ENCODE data around the gene DAW1.

The DAW1 gene

DNA sequence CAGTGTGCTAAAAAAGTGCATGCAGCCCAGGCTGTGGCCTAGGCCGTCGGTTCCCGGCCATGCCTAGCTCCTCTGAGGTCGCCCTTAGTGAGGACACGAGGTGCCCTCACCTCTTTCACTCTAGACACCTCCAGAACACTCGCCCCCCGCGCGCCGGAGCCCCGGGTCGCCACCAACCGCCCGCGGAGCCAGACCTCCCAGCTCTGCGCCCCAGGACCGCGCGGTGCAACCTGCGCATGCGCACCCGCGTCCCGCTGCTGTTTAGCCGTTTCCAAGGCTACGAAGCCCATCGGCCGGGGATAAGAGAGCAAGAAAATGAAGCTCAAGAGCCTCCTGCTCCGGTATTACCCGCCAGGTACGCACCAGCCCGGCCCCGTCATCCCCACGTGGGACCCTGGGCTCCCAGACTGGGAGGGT, at the start of gene DAW1:
DAW1 (plus strand) TSS at position 257 of the 417 bp plus-strand sequence; CDS start at position 316, 59 bp downstream.
- Histone ChIP-seq H3K9me2 (replicated peaks; ENCODE audit: control insufficient read depth, low read length) (no peaks in the 10 kb centered on the region), H3K4me2 (ENCODE audit: low read length) (no peak within 1 kb of the TSS), H3K27ac (ENCODE audit: low read depth, low read length) (no peak within 1 kb of the TSS), H3K79me2 (ENCODE audit: control insufficient read depth, low read length) (no peaks in the 10 kb centered on the region), H3F3A (ENCODE audit: control insufficient read depth, insufficient read depth) (no peaks in the 10 kb centered on the region), H3K27me3 (ENCODE audit: control insufficient read depth, low read length) (no peaks in the 10 kb centered on the region; the same call in 1 of the 2 replicates), H3K9me3 (ENCODE audit: control insufficient read depth, insufficient read depth, low read length) (no peaks in the 10 kb centered on the region), H3K36me3 (ENCODE audit: control insufficient read depth, low read length) (no peaks in the 10 kb centered on the region), H4K20me1 (ENCODE audit: control insufficient read depth, insufficient read depth, low read depth, low read length) (no peaks in the 10 kb centered on the region), H3K4me3 (ENCODE audit: low read length) (no peak within 1 kb of the TSS), H3K4me1 (ENCODE audit: control insufficient read depth, low read length) (no peaks in the 10 kb centered on the region)
- no peak for TF ChIP-seq EZH2phosphoT487 (IDR thresholded peaks at IDR 0.05; ENCODE audit: borderline replicate concordance, low read length)
- TF ChIP-seq, protein P1, sequence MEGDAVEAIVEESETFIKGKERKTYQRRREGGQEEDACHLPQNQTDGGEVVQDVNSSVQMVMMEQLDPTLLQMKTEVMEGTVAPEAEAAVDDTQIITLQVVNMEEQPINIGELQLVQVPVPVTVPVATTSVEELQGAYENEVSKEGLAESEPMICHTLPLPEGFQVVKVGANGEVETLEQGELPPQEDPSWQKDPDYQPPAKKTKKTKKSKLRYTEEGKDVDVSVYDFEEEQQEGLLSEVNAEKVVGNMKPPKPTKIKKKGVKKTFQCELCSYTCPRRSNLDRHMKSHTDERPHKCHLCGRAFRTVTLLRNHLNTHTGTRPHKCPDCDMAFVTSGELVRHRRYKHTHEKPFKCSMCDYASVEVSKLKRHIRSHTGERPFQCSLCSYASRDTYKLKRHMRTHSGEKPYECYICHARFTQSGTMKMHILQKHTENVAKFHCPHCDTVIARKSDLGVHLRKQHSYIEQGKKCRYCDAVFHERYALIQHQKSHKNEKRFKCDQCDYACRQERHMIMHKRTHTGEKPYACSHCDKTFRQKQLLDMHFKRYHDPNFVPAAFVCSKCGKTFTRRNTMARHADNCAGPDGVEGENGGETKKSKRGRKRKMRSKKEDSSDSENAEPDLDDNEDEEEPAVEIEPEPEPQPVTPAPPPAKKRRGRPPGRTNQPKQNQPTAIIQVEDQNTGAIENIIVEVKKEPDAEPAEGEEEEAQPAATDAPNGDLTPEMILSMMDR (IDR thresholded peaks at IDR 0.05; ENCODE audit: low read depth, low read length, poor library complexity, severe bottlenecking): no peak

DNA sequence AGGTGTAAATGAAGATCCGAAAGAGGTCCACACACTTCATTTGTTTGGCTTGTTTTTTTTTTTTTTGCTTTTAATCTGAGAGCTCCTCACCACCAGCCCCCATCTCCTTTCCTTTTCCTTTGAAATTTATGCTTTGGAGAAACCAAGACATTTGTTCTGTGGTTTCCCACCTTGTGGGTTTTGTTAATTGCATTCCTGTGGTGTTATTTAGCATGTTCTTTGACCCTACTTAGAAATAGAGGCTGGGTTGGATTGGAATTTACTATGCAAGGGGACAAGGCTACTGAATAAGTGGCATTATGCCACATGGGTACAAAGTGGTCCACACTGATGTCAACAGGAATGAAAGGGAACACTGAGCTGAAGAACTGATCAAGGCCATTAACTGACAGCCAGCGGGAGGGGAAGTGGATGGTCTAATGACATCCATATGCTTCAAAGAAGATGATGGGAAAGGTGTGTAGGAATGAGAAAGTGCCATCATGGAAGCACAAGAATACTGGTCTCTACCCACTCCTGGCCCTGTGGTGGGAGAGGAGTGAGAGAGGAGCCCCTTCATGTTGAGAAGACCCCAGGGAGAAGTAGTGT, 48.9 kb upstream of the DAW1 start:
- no peaks in the 10 kb centered on the region for H3K79me2 ChIP-seq (ENCODE audit: control insufficient read depth, low read length)
- no peak overlapping the region for H3K4me3 ChIP-seq (ENCODE audit: low read length)
- no peaks in the 10 kb centered on the region for H3F3A ChIP-seq (ENCODE audit: control insufficient read depth, insufficient read depth)
- no peaks in the 10 kb centered on the region for H3K4me1 ChIP-seq (ENCODE audit: control insufficient read depth, low read length)
- no peaks in the 10 kb centered on the region for H4K20me1 ChIP-seq (ENCODE audit: control insufficient read depth, insufficient read depth, low read depth, low read length)
- no peak for TF ChIP-seq EZH2phosphoT487 (IDR thresholded peaks at IDR 0.05; ENCODE audit: borderline replicate concordance, low read length)
- TF ChIP-seq, protein P1 (IDR thresholded peaks at IDR 0.05; ENCODE audit: low read depth, low read length, poor library complexity, severe bottlenecking): no peak
- no peaks in the 10 kb centered on the region for H3K36me3 ChIP-seq (ENCODE audit: control insufficient read depth, low read length)
- H3K9me2 ChIP-seq (replicated peaks; ENCODE audit: control insufficient read depth, low read length): no peaks in the 10 kb centered on the region
- H3K27me3 ChIP-seq (ENCODE audit: control insufficient read depth, low read length): no peaks in the 10 kb centered on the region
- H3K4me2 ChIP-seq (ENCODE audit: low read length): no peak overlapping the region
- no peak overlapping the region for H3K27ac ChIP-seq (ENCODE audit: low read depth, low read length)
- H3K9me3 ChIP-seq (ENCODE audit: control insufficient read depth, insufficient read depth, low read length): no peaks in the 10 kb centered on the region

- Histone ChIP-seq H3K79me2 (ENCODE audit: control insufficient read depth, low read length) (no peaks in the 10 kb centered on the region), H3K9me2 (replicated peaks; ENCODE audit: control insufficient read depth, low read length) (no peaks in the 10 kb centered on the region), H3K4me2 (ENCODE audit: low read length) (no peak overlapping the region), H3K36me3 (ENCODE audit: control insufficient read depth, low read length) (no peaks in the 10 kb centered on the region), H3K27me3 (ENCODE audit: control insufficient read depth, low read length) (no peaks in the 10 kb centered on the region), H3K4me3 (ENCODE audit: low read length) (no peak overlapping the region), H3K27ac (ENCODE audit: low read depth, low read length) (no peak overlapping the region), H3K4me1 (ENCODE audit: control insufficient read depth, low read length) (no peaks in the 10 kb centered on the region), H3K9me3 (ENCODE audit: control insufficient read depth, insufficient read depth, low read length) (no peaks in the 10 kb centered on the region), H3F3A (ENCODE audit: control insufficient read depth, insufficient read depth) (no peaks in the 10 kb centered on the region), H4K20me1 (ENCODE audit: control insufficient read depth, insufficient read depth, low read depth, low read length) (no peaks in the 10 kb centered on the region)
- TF ChIP-seq, protein P1 (IDR thresholded peaks at IDR 0.05; ENCODE audit: low read depth, low read length, poor library complexity, severe bottlenecking): no peak
- TF ChIP-seq EZH2phosphoT487 (IDR thresholded peaks at IDR 0.05; ENCODE audit: borderline replicate concordance, low read length): no peak
Measured at GRCh38 chr2:227823922-227824321, 47.5 kb upstream of the DAW1 start.
